ENCODE measurements around the gene RNF41. TPM values are rescaled to one million over a fixed set of nuclear protein-coding genes. Genes with fewer than 3 reads are reported as not detected.
"Not testable (repeated sequence)": the region's sequence is repeated elsewhere in the genome, so short reads cannot be mapped to it uniquely, and the experiment has no call there.

Gene RNF41
- polyA plus RNA-seq: 10 to 100 TPM in 1 of 2 donors, 1 to 10 TPM in 1; 7.9 to 17.5 TPM

GRCh38 chr12:56221757-56222530 is at the start of gene RNF41:
Gene RNF41 (minus strand): TSS chr12:56221922. CDS start chr12:56214047, 7,875 bp downstream.
- Histone ChIP-seq H3K27ac (ENCODE audit: low read depth in 2 of 2, low read length in 1 of 2) (peak within 1 kb of the TSS; percentile 95 to 100), H3K4me1 (ENCODE audit: control insufficient read depth in 2 of 2, insufficient read depth in 2 of 2, low read length in 1 of 2) (peaks cover 0 to 3% of the 10 kb centered on the region in 2 donors)
- 1% methylated on average over 41 to 42 of the region's 42 CpGs for WGBS, 2 donors

GRCh38 chr12:56271031-56271430 is 49.3 kb upstream of the RNF41 start:
- Histone ChIP-seq H3K36me3 (ENCODE audit: control insufficient read depth in 2 of 2, insufficient read depth in 2 of 2, low read length in 1 of 2) (peaks cover 17 to 25% of the 10 kb centered on the region in 2 donors), H3K27ac (ENCODE audit: low read depth in 2 of 2, low read length in 1 of 2) (no peak overlapping the region)
- WGBS, 2 donors: 14 to 17% methylated on average over 1 of the region's 1 CpG

More at GRCh38 chr12:56221757-56222530, at the start of gene RNF41:
- Histone ChIP-seq H3K27me3 (ENCODE audit: control insufficient read depth in 1 of 2, insufficient read depth in 2 of 2, low read length in 2 of 2) (no peaks in the 10 kb centered on the region), H3K9me3 (ENCODE audit: control insufficient read depth in 2 of 2, insufficient read depth in 1 of 2, low read depth in 1 of 2, low read length in 1 of 2) (no peaks in the 10 kb centered on the region), H3K36me3 (ENCODE audit: control insufficient read depth in 2 of 2, insufficient read depth in 2 of 2, low read length in 1 of 2) (peaks cover 0 to 4% of the 10 kb centered on the region in 2 donors), H3K4me3 (ENCODE audit: low read depth in 1 of 2, low read length in 2 of 2) (peak within 1 kb of the TSS; percentile 72 to 93)

GRCh38 chr12:56267443-56268071 is 45.8 kb upstream of the RNF41 start:
- WGBS, 2 donors: 27 to 28% methylated on average over 21 of the region's 21 CpGs
- peaks cover 2 to 5% of the 10 kb centered on the region in 2 donors for H3K36me3 ChIP-seq (ENCODE audit: control insufficient read depth in 2 of 2, insufficient read depth in 2 of 2, low read length in 1 of 2)
- H3K27ac ChIP-seq (ENCODE audit: low read depth in 2 of 2, low read length in 1 of 2): peak overlapping the region; percentile 93 to 96
- peak overlapping the region; percentile 66 to 87 for H3K4me3 ChIP-seq (ENCODE audit: low read depth in 1 of 2, low read length in 2 of 2)
- H3K27me3 ChIP-seq (ENCODE audit: control insufficient read depth in 1 of 2, insufficient read depth in 2 of 2, low read length in 2 of 2): no peaks in the 10 kb centered on the region
- no peaks in the 10 kb centered on the region for H3K9me3 ChIP-seq (ENCODE audit: control insufficient read depth in 2 of 2, insufficient read depth in 1 of 2, low read depth in 1 of 2, low read length in 1 of 2)
- H3K4me1 ChIP-seq (ENCODE audit: control insufficient read depth in 2 of 2, insufficient read depth in 2 of 2, low read length in 1 of 2): peaks cover 0 to 3% of the 10 kb centered on the region in 2 donors

More at GRCh38 chr12:56271031-56271430, 49.3 kb upstream of the RNF41 start:
- no peaks in the 10 kb centered on the region for H3K27me3 ChIP-seq (ENCODE audit: control insufficient read depth in 1 of 2, insufficient read depth in 2 of 2, low read length in 2 of 2)
- H3K4me1 ChIP-seq (ENCODE audit: control insufficient read depth in 2 of 2, insufficient read depth in 2 of 2, low read length in 1 of 2): peaks cover 0 to 3% of the 10 kb centered on the region in 2 donors
- no peak overlapping the region for H3K4me3 ChIP-seq (ENCODE audit: low read depth in 1 of 2, low read length in 2 of 2)
- no peaks in the 10 kb centered on the region for H3K9me3 ChIP-seq (ENCODE audit: control insufficient read depth in 2 of 2, insufficient read depth in 1 of 2, low read depth in 1 of 2, low read length in 1 of 2)

GRCh38 chr12:56266693-56267442 is 45.1 kb upstream of the RNF41 start, which contains the start of gene COQ10A:
Gene COQ10A (plus strand): TSS chr12:56266942. CDS start chr12:56267119, 177 bp downstream.
- no peaks in the 10 kb centered on the region for H3K27me3 ChIP-seq (ENCODE audit: control insufficient read depth in 1 of 2, insufficient read depth in 2 of 2, low read length in 2 of 2)
- H3K4me3 ChIP-seq (ENCODE audit: low read depth in 1 of 2, low read length in 2 of 2): peak within 1 kb of the TSS; percentile 66 to 87
- H3K9me3 ChIP-seq (ENCODE audit: control insufficient read depth in 2 of 2, insufficient read depth in 1 of 2, low read depth in 1 of 2, low read length in 1 of 2): no peaks in the 10 kb centered on the region
- peaks cover 0 to 5% of the 10 kb centered on the region in 2 donors for H3K36me3 ChIP-seq (ENCODE audit: control insufficient read depth in 2 of 2, insufficient read depth in 2 of 2, low read length in 1 of 2)
- WGBS, 2 donors: 0% methylated on average over 62 to 68 of the region's 68 CpGs
- H3K4me1 ChIP-seq (ENCODE audit: control insufficient read depth in 2 of 2, insufficient read depth in 2 of 2, low read length in 1 of 2): peaks cover 0 to 3% of the 10 kb centered on the region in 2 donors
- peak within 1 kb of the TSS; percentile 93 to 96 for H3K27ac ChIP-seq (ENCODE audit: low read depth in 2 of 2, low read length in 1 of 2)

GRCh38 chr12:56266068-56266692 is 44.5 kb upstream of the RNF41 start:
- peak overlapping the region; percentile 93 to 96 for H3K27ac ChIP-seq (ENCODE audit: low read depth in 2 of 2, low read length in 1 of 2)
- H3K27me3 ChIP-seq (ENCODE audit: control insufficient read depth in 1 of 2, insufficient read depth in 2 of 2, low read length in 2 of 2): not testable (repeated sequence)
- WGBS, 2 donors: 54% methylated on average over 16 of the region's 16 CpGs

GRCh38 chr12:56262955-56263354 is 41.2 kb upstream of the RNF41 start:
- H3K27ac ChIP-seq (ENCODE audit: low read depth in 2 of 2, low read length in 1 of 2); H3K4me3 ChIP-seq (ENCODE audit: low read depth in 1 of 2, low read length in 2 of 2); H3K27me3 ChIP-seq (ENCODE audit: control insufficient read depth in 1 of 2, insufficient read depth in 2 of 2, low read length in 2 of 2); H3K4me1 ChIP-seq (ENCODE audit: control insufficient read depth in 2 of 2, insufficient read depth in 2 of 2, low read length in 1 of 2); H3K9me3 ChIP-seq (ENCODE audit: control insufficient read depth in 2 of 2, insufficient read depth in 1 of 2, low read depth in 1 of 2, low read length in 1 of 2); H3K36me3 ChIP-seq (ENCODE audit: control insufficient read depth in 2 of 2, insufficient read depth in 2 of 2, low read length in 1 of 2): not testable (repeated sequence)
- 91 to 93% methylated on average over 7 of the region's 7 CpGs for WGBS, 2 donors

More at GRCh38 chr12:56266068-56266692, 44.5 kb upstream of the RNF41 start:
- not testable (repeated sequence) for H3K36me3 ChIP-seq (ENCODE audit: control insufficient read depth in 2 of 2, insufficient read depth in 2 of 2, low read length in 1 of 2); H3K4me1 ChIP-seq (ENCODE audit: control insufficient read depth in 2 of 2, insufficient read depth in 2 of 2, low read length in 1 of 2); H3K9me3 ChIP-seq (ENCODE audit: control insufficient read depth in 2 of 2, insufficient read depth in 1 of 2, low read depth in 1 of 2, low read length in 1 of 2)
- peak overlapping the region; percentile 66 to 87 for H3K4me3 ChIP-seq (ENCODE audit: low read depth in 1 of 2, low read length in 2 of 2)

GRCh38 chr12:56261503-56262232 is 39.9 kb upstream of the RNF41 start:
- WGBS, 2 donors: 78 to 79% methylated on average over 5 of the region's 5 CpGs
- H3K27ac ChIP-seq (ENCODE audit: low read depth in 2 of 2, low read length in 1 of 2): no peak overlapping the region
- peaks cover 0 to 6% of the 10 kb centered on the region in 2 donors for H3K4me1 ChIP-seq (ENCODE audit: control insufficient read depth in 2 of 2, insufficient read depth in 2 of 2, low read length in 1 of 2)
- H3K9me3 ChIP-seq (ENCODE audit: control insufficient read depth in 2 of 2, insufficient read depth in 1 of 2, low read depth in 1 of 2, low read length in 1 of 2): no peaks in the 10 kb centered on the region
- no peaks in the 10 kb centered on the region for H3K36me3 ChIP-seq (ENCODE audit: control insufficient read depth in 2 of 2, insufficient read depth in 2 of 2, low read length in 1 of 2)
- no peaks in the 10 kb centered on the region for H3K27me3 ChIP-seq (ENCODE audit: control insufficient read depth in 1 of 2, insufficient read depth in 2 of 2, low read length in 2 of 2)
- H3K4me3 ChIP-seq (ENCODE audit: low read depth in 1 of 2, low read length in 2 of 2): no peak overlapping the region

- Histone ChIP-seq H3K4me3 (ENCODE audit: low read depth in 1 of 2, low read length in 2 of 2) (no peak overlapping the region), H3K27ac (ENCODE audit: low read depth in 2 of 2, low read length in 1 of 2) (no peak overlapping the region), H3K9me3 (ENCODE audit: control insufficient read depth in 2 of 2, insufficient read depth in 1 of 2, low read depth in 1 of 2, low read length in 1 of 2) (no peaks in the 10 kb centered on the region), H3K27me3 (ENCODE audit: control insufficient read depth in 1 of 2, insufficient read depth in 2 of 2, low read length in 2 of 2) (no peaks in the 10 kb centered on the region), H3K36me3 (ENCODE audit: control insufficient read depth in 2 of 2, insufficient read depth in 2 of 2, low read length in 1 of 2) (no peaks in the 10 kb centered on the region), H3K4me1 (ENCODE audit: control insufficient read depth in 2 of 2, insufficient read depth in 2 of 2, low read length in 1 of 2) (peaks cover 0 to 6% of the 10 kb centered on the region in 2 donors)
- WGBS, 2 donors: 92% methylated on average over 3 of the region's 3 CpGs
Measured at GRCh38 chr12:56260921-56261320, 39.2 kb upstream of the RNF41 start.

Measured in esophagus (tissue), 2 donors.